Sigmoid colon (tissue), 7 donors: ENCODE measurements around the gene DNAJC25. TPM values are rescaled to one million over a fixed set of nuclear protein-coding genes. Genes with fewer than 3 reads are reported as not detected.

ENCODE experiments used
- DNase-seq: peaks from one replicate; pipeline ENCODE4 v3.0.0-alpha.2; 2019
- H3K27ac ChIP-seq, 4 donors: fragments of 200-600 bp; sonication (generic); one replicate each; pipeline ENCODE4 v1.5.1; 2016 to 2019; ENCODE audit warnings: mild to moderate bottlenecking in 1 of 4
- H3K27me3 ChIP-seq, 3 donors: fragments of 200-600 bp; sonication (generic); one replicate each; pipeline ENCODE4 v1.5.1; 2019; ENCODE audit warnings: mild to moderate bottlenecking in 1 of 3
- H3K36me3 ChIP-seq, 4 donors: fragments of 200-600 bp; sonication (generic); one replicate each; pipeline ENCODE4 v1.5.1; 2016 to 2019
- H3K4me1 ChIP-seq, 4 donors: fragments of 200-600 bp; sonication (generic); one replicate each; pipeline ENCODE4 v1.5.1; 2017 to 2019
- H3K4me3 ChIP-seq, 4 donors: fragments of 200-600 bp; sonication (generic); one replicate each; pipeline ENCODE4 v1.5.1; 2017 to 2019; ENCODE audit warnings: mild to moderate bottlenecking in 2 of 4, moderate library complexity in 1 of 4
- H3K9me3 ChIP-seq, 4 donors: fragments of 200-600 bp in 3 of 4; sonication (generic) in 3 of 4; one replicate each; pipeline versions ENCODE4 v1.5.1 to v1.6.1; 2013 to 2019
- CTCF ChIP-seq, 4 experiments: fragments of 450-650 bp in 3 of 4; fragments of 200-600 bp in 1 of 4; IDR thresholded peaks; one replicate each; pipeline ENCODE4 v1.5.1; 2016 to 2019; ENCODE audit warnings: antibody characterized with exemption in 4 of 4, mild to moderate bottlenecking in 3 of 4, moderate library complexity in 2 of 4
- EP300 ChIP-seq, 4 donors: sonication (generic); formaldehyde crosslinking; IDR thresholded peaks; one replicate each; pipeline ENCODE4 v1.6.1; 2017; ENCODE audit warnings: antibody characterized with exemption in 4 of 4
- POLR2A ChIP-seq, 2 donors: fragments of 450-650 bp; IDR thresholded peaks; one replicate each; pipeline ENCODE4 v1.6.1; 2016; ENCODE audit warnings: antibody characterized with exemption in 2 of 2, mild to moderate bottlenecking in 2 of 2, moderate library complexity in 2 of 2
- POLR2AphosphoS5 ChIP-seq, 4 donors: sonication (generic); formaldehyde crosslinking; IDR thresholded peaks; one replicate each; pipeline ENCODE4 v1.6.1; 2017; ENCODE audit warnings: antibody characterized with exemption in 4 of 4
- WGBS, 2 donors: extraction: QIAGEN DNeasy Blood & Tissue Kit; methylation state at CpG; one replicate each; pipeline ENCODE4 v1.1.7; 2013; 5-methylcytosine and 5-hydroxymethylcytosine counted together
- intact Hi-C: fragments of 100-400 bp; cut with DNase I; formaldehyde crosslinking; loops from one replicate; pipeline ENCODE4 v1.15.1; 2023
- polyA plus RNA-seq, 3 donors: library from polyadenylated mRNA; stranded (reverse); fragments of 200-250 nt; gene quantifications; one replicate each; pipeline ENCODE4 v1.2.3, GENCODE V29; 2013
- total RNA-seq, 4 donors: library from RNA; depleted of rRNA; stranded (reverse); fragments of >200 nt; gene quantifications; one replicate each; pipeline ENCODE4 v1.1.0, GENCODE V29; 2016
- donor health status: healthy with polysubstance abuse.
- donor health status: Bipolar disorder and iron deficiency.
- donor health status: healthy.

DNAJC25 gene
- total and polyA plus RNA-seq, 7 donors, result 1.8 to 11.5 (median 7.4) TPM

GRCh38 chr9:111601237-111602018 lies 29.7 kb upstream of the DNAJC25 start:
- 66 to 75% methylated on average over 10 of the region's 10 CpGs for whole genome bisulfite sequencing, 2 donors
- no peaks in the 10 kb centered on the region for H3K27me3 ChIP-seq
- H3K4me1 ChIP-seq, result peaks cover 0 to 24% (median 5%) of the 10 kb centered on the region in 4 donors
- no peak for DNase-seq
- TF ChIP-seq POLR2AphosphoS5 (IDR thresholded peaks at IDR 0.05), result no peak
- TF ChIP-seq EP300 (IDR thresholded peaks at IDR 0.05), result no peak
- no peak for TF ChIP-seq CTCF (IDR thresholded peaks at IDR 0.05)
- no peak for TF ChIP-seq POLR2A (IDR thresholded peaks at IDR 0.05)
- H3K9me3 ChIP-seq, result no peaks in the 10 kb centered on the region
- H3K4me3 ChIP-seq, result no peak overlapping the region
- no peak overlapping the region for H3K27ac ChIP-seq
- intact Hi-C loops, result no loop called here
- peaks cover 0 to 6% (median under 1%) of the 10 kb centered on the region in 4 donors for H3K36me3 ChIP-seq

DNA sequence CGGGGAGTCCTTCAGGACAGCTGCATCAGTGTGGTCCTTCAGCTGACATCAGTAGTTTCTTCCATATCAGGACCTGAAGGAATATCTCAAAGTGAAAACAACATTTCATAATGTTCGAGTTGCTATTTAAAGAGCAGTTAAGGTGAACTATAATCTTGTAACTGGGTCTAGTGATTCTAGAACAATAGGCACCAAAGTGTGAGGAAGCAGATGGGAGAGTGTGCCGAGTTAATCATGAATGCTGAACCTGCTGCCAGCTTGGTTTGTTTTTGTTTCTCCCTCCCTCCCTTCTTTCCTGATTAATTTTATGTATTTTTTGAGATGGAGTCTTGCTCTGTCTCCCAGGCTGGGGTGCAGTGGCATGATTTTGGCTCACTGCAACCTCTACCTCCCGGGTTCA lies 28.1 kb upstream of the DNAJC25 start:
- Histone ChIP-seq H3K27ac (no peak overlapping the region), H3K4me3 (no peak overlapping the region), H3K36me3 (no peaks in the 10 kb centered on the region), H3K27me3 (no peaks in the 10 kb centered on the region), H3K9me3 (no peaks in the 10 kb centered on the region), H3K4me1 (peaks cover 0 to 16% (median 2%) of the 10 kb centered on the region in 4 donors)
- 65 to 87% methylated on average over 4 of the region's 4 CpGs for WGBS, 2 donors
- intact Hi-C loops, result no loop called here
- no peak for TF ChIP-seq CTCF (IDR thresholded peaks at IDR 0.05)
- no peak for TF ChIP-seq POLR2A (IDR thresholded peaks at IDR 0.05)
- no peak for DNase-seq

- Histone ChIP-seq H3K36me3 (no peaks in the 10 kb centered on the region), H3K27me3 (no peaks in the 10 kb centered on the region), H3K9me3 (no peaks in the 10 kb centered on the region), H3K4me3 (no peak overlapping the region), H3K4me1 (peaks cover 0 to 5% (median 2%) of the 10 kb centered on the region in 4 donors), H3K27ac (no peak overlapping the region)
- no peak for TF ChIP-seq POLR2AphosphoS5 (IDR thresholded peaks at IDR 0.05)
- TF ChIP-seq POLR2A (IDR thresholded peaks at IDR 0.05), result no peak
- TF ChIP-seq CTCF (IDR thresholded peaks at IDR 0.05), result no peak
- no peak for TF ChIP-seq EP300 (IDR thresholded peaks at IDR 0.05)
- no peak for DNase-seq
- intact Hi-C loops, result no loop called here
- 90 to 91% methylated on average over 16 of the region's 16 CpGs for WGBS, 2 donors
These were observed 27.0 kb upstream of the DNAJC25 start for GRCh38 chr9:111604054-111604615.

- intact Hi-C loops, result no loop called here
- no peak overlapping the region for H3K4me3 ChIP-seq
- WGBS, 2 donors, result 69 to 88% methylated on average over 9 of the region's 9 CpGs
- H3K36me3 ChIP-seq, result no peaks in the 10 kb centered on the region
- H3K9me3 ChIP-seq, result no peaks in the 10 kb centered on the region
- no peaks in the 10 kb centered on the region for H3K27me3 ChIP-seq
- no peak for DNase-seq
- H3K27ac ChIP-seq, result no peak overlapping the region
- no peak for TF ChIP-seq EP300 (IDR thresholded peaks at IDR 0.05)
- TF ChIP-seq POLR2A (IDR thresholded peaks at IDR 0.05), result no peak
- TF ChIP-seq POLR2AphosphoS5 (IDR thresholded peaks at IDR 0.05), result no peak
- TF ChIP-seq CTCF (IDR thresholded peaks at IDR 0.05), result no peak
- H3K4me1 ChIP-seq, result peaks cover 0 to under 1% (median under 1%) of the 10 kb centered on the region in 4 donors
These were observed 26.0 kb upstream of the DNAJC25 start for GRCh38 chr9:111605041-111605559.
